ENCODE measurements around the gene MFAP2.

The MFAP2 gene

GRCh38 chr1:16981269-16981849, 939 bp upstream of the MFAP2 start:
- DNase-seq (ENCODE audit: low read depth in 2 of 2) = no peak

- no peak for DNase-seq (ENCODE audit: low read depth in 2 of 2)
Measured at GRCh38 chr1:16979475-16980327, 719 bp downstream of the MFAP2 start.

- DNase-seq (ENCODE audit: low read depth in 2 of 2) = no peak
Measured at GRCh38 chr1:16978567-16979474, 1.6 kb downstream of the MFAP2 start.

- no peak for DNase-seq (ENCODE audit: low read depth in 2 of 2)
Measured at GRCh38 chr1:16978139-16978538, 2.3 kb downstream of the MFAP2 start.

- no peak for DNase-seq (ENCODE audit: low read depth in 2 of 2)
Measured at GRCh38 chr1:16977377-16977776, 3.0 kb downstream of the MFAP2 start.

GRCh38 chr1:16976966-16977365, 3.5 kb downstream of the MFAP2 start:
- DNase-seq (ENCODE audit: low read depth in 2 of 2) = no peak

- no peak for DNase-seq (ENCODE audit: low read depth in 2 of 2)
Measured at GRCh38 chr1:16975838-16976237, 4.6 kb downstream of the MFAP2 start.

GRCh38 chr1:16975211-16975610, 5.2 kb downstream of the MFAP2 start:
- DNase-seq (ENCODE audit: low read depth in 2 of 2) = no peak

GRCh38 chr1:16973215-16973614, 7.2 kb downstream of the MFAP2 start:
- no peak for DNase-seq (ENCODE audit: low read depth in 2 of 2)

- no peak for DNase-seq (ENCODE audit: low read depth in 2 of 2)
Measured at GRCh38 chr1:16972189-16972895, 8.1 kb downstream of the MFAP2 start.

- DNase-seq (ENCODE audit: low read depth in 2 of 2) = no peak
Measured at GRCh38 chr1:16971341-16972188, 8.9 kb downstream of the MFAP2 start.

- DNase-seq (ENCODE audit: low read depth in 2 of 2) = no peak
Measured at GRCh38 chr1:16970132-16970910, 10.1 kb downstream of the MFAP2 start.

GRCh38 chr1:16969651-16970050, 10.8 kb downstream of the MFAP2 start:
- no peak for DNase-seq (ENCODE audit: low read depth in 2 of 2)

GRCh38 chr1:16969057-16969611, 11.3 kb downstream of the MFAP2 start:
- DNase-seq (ENCODE audit: low read depth in 2 of 2) = no peak

- DNase-seq (ENCODE audit: low read depth in 2 of 2) = no peak
Measured at GRCh38 chr1:16968372-16968771, 12.0 kb downstream of the MFAP2 start.

GRCh38 chr1:16967962-16968361, 12.5 kb downstream of the MFAP2 start:
- DNase-seq (ENCODE audit: low read depth in 2 of 2) = no peak

- no peak for DNase-seq (ENCODE audit: low read depth in 2 of 2)
Measured at GRCh38 chr1:16967095-16967575, 13.3 kb downstream of the MFAP2 start.

GRCh38 chr1:16966282-16966681, 14.1 kb downstream of the MFAP2 start:
- DNase-seq (ENCODE audit: low read depth in 2 of 2) = no peak

GRCh38 chr1:16965486-16966067, 14.8 kb downstream of the MFAP2 start:
- no peak for DNase-seq (ENCODE audit: low read depth in 2 of 2)
